Measurements from ENCODE around the gene TMEM74B. TPM values are rescaled to one million over a fixed set of nuclear protein-coding genes. Genes with fewer than 3 reads are reported as not detected.
A peak's percentile ranks its signal among the peaks of the same experiment; 100 is the strongest.

Gene TMEM74B
- total RNA-seq, 2 donors from 2014 or later, result 3.1 to 4.3 TPM

DNA sequence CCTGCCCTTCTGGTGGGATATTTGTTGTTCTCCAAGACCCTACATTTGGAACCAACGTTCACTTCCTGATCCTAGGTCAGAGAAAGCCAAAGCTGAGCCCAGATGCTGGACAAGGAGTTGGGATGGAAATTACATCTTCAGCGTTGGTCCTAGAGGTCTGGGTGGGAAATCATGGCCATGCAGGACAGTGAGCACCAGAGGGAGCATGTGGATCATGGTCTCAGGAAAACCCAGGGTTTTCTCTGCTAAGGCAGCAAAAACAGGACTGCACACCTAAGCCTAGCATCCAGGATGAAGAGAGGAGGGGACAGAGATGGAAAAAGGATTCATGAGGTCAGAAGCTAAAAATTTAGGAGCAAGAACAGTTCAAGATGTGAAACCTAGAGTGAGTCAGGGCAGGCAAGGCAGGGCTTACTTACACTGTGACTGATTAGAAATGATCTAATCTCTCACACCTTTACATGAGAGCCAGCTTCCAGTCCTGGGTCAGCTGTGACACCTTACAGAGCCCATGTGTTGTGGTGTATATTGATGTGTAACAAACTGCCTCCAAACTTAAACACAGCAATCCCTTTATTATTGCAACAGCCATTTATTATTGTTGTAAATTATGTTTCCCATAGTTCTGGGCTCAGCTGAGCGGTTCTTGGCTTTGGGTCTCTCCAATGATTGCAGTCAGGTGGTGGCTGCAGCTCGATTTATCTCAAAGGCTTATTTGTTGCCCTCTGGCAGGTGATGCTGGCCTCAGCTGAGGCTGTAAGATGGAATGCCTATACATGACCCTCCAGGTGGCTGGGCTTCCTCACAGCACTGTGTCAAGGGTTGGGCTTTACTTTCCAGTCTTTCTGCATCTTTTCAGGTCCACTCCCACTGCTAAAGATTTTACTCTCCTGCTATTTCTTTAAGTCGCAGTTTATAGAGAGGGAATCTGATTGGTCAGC, 24.9 kb upstream of the TMEM74B start:
- Mint-ChIP-seq H3K4me1 (peaks cover 6% of the 10 kb centered on the region), H3K27me3 (ENCODE audit: insufficient read depth) (peaks cover 42% of the 10 kb centered on the region), H3K4me3 (no peak overlapping the region), H3K27ac (no peak overlapping the region), H3K36me3 (ENCODE audit: low read depth) (no peaks in the 10 kb centered on the region), H3K9me3 (no peaks in the 10 kb centered on the region)
- Histone ChIP-seq H3K9me3 (ENCODE audit: control insufficient read depth, low read length) (no peaks in the 10 kb centered on the region), H3K4me3 (ENCODE audit: low read length) (no peak overlapping the region), H3K27ac (ENCODE audit: low read depth, low read length) (no peak overlapping the region), H3K4me1 (ENCODE audit: control insufficient read depth, insufficient read depth, low read length) (peaks cover 3% of the 10 kb centered on the region), H3K9ac (ENCODE audit: extremely low read depth, low read length, poor library complexity, severe bottlenecking) (no peak overlapping the region), H3K36me3 (ENCODE audit: control insufficient read depth, insufficient read depth, low read length) (no peaks in the 10 kb centered on the region), H3K27me3 (ENCODE audit: control insufficient read depth, insufficient read depth, low read length, poor library complexity, severe bottlenecking) (peaks cover 61% of the 10 kb centered on the region)
- DNase-seq, result no peak
- WGBS, 2 experiments (ENCODE audit: insufficient coverage in 1 of 2, insufficient read length in 1 of 2), result 71 to 81% methylated on average over 3 to 4 of the region's 5 CpGs
- TF ChIP-seq, protein P1, sequence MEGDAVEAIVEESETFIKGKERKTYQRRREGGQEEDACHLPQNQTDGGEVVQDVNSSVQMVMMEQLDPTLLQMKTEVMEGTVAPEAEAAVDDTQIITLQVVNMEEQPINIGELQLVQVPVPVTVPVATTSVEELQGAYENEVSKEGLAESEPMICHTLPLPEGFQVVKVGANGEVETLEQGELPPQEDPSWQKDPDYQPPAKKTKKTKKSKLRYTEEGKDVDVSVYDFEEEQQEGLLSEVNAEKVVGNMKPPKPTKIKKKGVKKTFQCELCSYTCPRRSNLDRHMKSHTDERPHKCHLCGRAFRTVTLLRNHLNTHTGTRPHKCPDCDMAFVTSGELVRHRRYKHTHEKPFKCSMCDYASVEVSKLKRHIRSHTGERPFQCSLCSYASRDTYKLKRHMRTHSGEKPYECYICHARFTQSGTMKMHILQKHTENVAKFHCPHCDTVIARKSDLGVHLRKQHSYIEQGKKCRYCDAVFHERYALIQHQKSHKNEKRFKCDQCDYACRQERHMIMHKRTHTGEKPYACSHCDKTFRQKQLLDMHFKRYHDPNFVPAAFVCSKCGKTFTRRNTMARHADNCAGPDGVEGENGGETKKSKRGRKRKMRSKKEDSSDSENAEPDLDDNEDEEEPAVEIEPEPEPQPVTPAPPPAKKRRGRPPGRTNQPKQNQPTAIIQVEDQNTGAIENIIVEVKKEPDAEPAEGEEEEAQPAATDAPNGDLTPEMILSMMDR (conservative IDR thresholded peaks at IDR 0.05), result peak; percentile 64

DNA sequence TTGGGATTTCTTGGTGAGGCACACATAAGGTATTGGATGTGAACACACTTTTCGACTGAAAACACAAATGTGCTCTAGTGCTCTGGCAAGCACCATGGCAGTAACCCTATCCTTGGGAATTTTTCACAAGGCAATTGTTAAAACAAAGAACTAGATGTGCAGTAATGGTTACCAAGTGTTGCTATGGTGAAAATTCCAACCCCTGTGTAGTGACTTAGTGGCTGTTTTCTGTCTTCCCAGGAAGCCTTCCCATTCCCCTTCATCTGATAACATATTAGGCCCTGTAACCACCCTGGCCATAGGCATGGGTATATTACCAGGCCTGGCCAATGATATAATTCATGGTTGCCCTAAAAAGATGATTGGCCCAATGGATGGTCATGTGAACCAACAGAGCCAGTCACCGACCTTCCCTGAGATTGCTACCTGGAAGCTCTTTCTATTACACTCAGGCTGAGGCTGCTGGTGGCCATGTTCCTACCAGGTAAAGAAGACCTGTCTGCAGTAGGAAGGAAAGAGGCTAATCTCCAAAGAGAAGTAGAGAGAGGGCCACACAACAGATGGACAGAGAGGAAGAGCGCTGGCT, 22.6 kb upstream of the TMEM74B start:
- DNase-seq, result no peak
- Histone ChIP-seq H3K27me3 (ENCODE audit: control insufficient read depth, insufficient read depth, low read length, poor library complexity, severe bottlenecking) (peaks cover 45% of the 10 kb centered on the region), H3K9me3 (ENCODE audit: control insufficient read depth, low read length) (no peaks in the 10 kb centered on the region), H3K36me3 (ENCODE audit: control insufficient read depth, insufficient read depth, low read length) (no peaks in the 10 kb centered on the region), H3K4me3 (ENCODE audit: low read length) (no peak overlapping the region), H3K4me1 (ENCODE audit: control insufficient read depth, insufficient read depth, low read length) (peaks cover 3% of the 10 kb centered on the region), H3K9ac (ENCODE audit: extremely low read depth, low read length, poor library complexity, severe bottlenecking) (no peak overlapping the region), H3K27ac (ENCODE audit: low read depth, low read length) (no peak overlapping the region)
- TF ChIP-seq, protein P1 (conservative IDR thresholded peaks at IDR 0.05), result no peak
- no peak overlapping the region for H3K27ac Mint-ChIP-seq
- 90 to 96% methylated on average over 2 to 3 of the region's 3 CpGs for WGBS, 2 experiments (ENCODE audit: insufficient coverage in 1 of 2, insufficient read length in 1 of 2)
- H3K9me3 Mint-ChIP-seq, result no peaks in the 10 kb centered on the region
- peaks cover 33% of the 10 kb centered on the region for H3K27me3 Mint-ChIP-seq (ENCODE audit: insufficient read depth)
- no peaks in the 10 kb centered on the region for H3K36me3 Mint-ChIP-seq (ENCODE audit: low read depth)
- H3K4me3 Mint-ChIP-seq, result no peak overlapping the region
- H3K4me1 Mint-ChIP-seq, result peaks cover 3% of the 10 kb centered on the region

GRCh38 chr20:1206366-1207148, 21.8 kb upstream of the TMEM74B start:
- H3K36me3 ChIP-seq (ENCODE audit: control insufficient read depth, insufficient read depth, low read length), result no peaks in the 10 kb centered on the region
- 89 to 91% methylated on average over 16 to 19 of the region's 19 CpGs for WGBS, 2 experiments (ENCODE audit: insufficient coverage in 1 of 2, insufficient read length in 1 of 2)
- no peak overlapping the region for H3K4me3 ChIP-seq (ENCODE audit: low read length)
- H3K9me3 ChIP-seq (ENCODE audit: control insufficient read depth, low read length), result no peaks in the 10 kb centered on the region
- H3K9me3 Mint-ChIP-seq, result no peaks in the 10 kb centered on the region
- H3K4me3 Mint-ChIP-seq, result no peak overlapping the region
- no peak overlapping the region for H3K9ac ChIP-seq (ENCODE audit: extremely low read depth, low read length, poor library complexity, severe bottlenecking)
- H3K27me3 ChIP-seq (ENCODE audit: control insufficient read depth, insufficient read depth, low read length, poor library complexity, severe bottlenecking), result peaks cover 39% of the 10 kb centered on the region
- H3K4me1 ChIP-seq (ENCODE audit: control insufficient read depth, insufficient read depth, low read length), result no peaks in the 10 kb centered on the region
- DNase-seq, result no peak
- H3K27ac Mint-ChIP-seq, result no peak overlapping the region
- no peak overlapping the region for H3K27ac ChIP-seq (ENCODE audit: low read depth, low read length)
- peaks cover 28% of the 10 kb centered on the region for H3K27me3 Mint-ChIP-seq (ENCODE audit: insufficient read depth)
- TF ChIP-seq, protein P1 (conservative IDR thresholded peaks at IDR 0.05), result no peak
- H3K36me3 Mint-ChIP-seq (ENCODE audit: low read depth), result no peaks in the 10 kb centered on the region
- no peaks in the 10 kb centered on the region for H3K4me1 Mint-ChIP-seq
